OCI-LY1 (cell line): ENCODE results near the gene GPR155.

ENCODE experiments used
- EZH2 ChIP-seq: fragments of 200-600 bp; sonication (generic), shearing (Covaris generic); IDR thresholded peaks from 2 replicates; pipeline ENCODE4 v1.8.0; 2017; ENCODE audit warnings: borderline replicate concordance, mixed run types, mild to moderate bottlenecking, antibody characterized with exemption, low read length, moderate library complexity, mixed read lengths
- TF ChIP-seq, protein P1 (sequence below): fragments of 200-600 bp; sonication (generic), shearing (Covaris generic); IDR thresholded peaks from 2 replicates; pipeline ENCODE4 v1.5.1; 2017; ENCODE audit warnings: mild to moderate bottlenecking, antibody characterized with exemption, low read length, moderate library complexity, mixed read lengths

DNA sequence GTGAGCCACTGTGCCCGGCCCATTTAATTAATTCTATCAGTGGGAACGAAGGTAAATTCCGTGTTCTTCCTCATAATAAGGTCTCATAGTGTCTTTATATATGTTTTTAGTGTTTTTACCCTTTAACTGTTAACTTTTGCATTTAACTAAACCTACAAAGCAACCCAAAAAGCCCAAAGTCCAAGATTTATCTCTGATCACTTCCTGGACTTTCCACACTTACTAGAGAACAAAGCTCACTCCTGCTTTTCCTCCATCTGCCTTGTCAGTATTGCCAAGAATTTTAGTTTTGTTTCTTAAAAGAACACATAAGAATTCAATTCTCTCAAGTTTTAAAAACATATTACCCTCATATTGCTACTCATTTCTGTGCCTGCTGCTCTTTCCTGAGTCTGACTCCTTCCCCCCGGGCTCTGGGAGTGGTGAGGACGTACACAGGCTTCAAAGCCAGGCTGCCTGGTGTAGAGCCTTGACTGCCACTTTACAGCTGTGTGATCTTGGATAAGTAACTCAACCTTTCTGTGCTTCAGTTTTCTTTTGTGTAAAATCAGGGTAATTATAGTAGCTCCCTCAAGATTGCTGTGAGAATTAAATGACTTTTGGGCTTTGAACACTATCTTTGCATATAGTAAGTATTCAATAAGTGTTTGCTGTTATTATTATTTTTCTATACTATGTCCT, 24.9 kb upstream of the GPR155 start:
- TF ChIP-seq, protein P1, sequence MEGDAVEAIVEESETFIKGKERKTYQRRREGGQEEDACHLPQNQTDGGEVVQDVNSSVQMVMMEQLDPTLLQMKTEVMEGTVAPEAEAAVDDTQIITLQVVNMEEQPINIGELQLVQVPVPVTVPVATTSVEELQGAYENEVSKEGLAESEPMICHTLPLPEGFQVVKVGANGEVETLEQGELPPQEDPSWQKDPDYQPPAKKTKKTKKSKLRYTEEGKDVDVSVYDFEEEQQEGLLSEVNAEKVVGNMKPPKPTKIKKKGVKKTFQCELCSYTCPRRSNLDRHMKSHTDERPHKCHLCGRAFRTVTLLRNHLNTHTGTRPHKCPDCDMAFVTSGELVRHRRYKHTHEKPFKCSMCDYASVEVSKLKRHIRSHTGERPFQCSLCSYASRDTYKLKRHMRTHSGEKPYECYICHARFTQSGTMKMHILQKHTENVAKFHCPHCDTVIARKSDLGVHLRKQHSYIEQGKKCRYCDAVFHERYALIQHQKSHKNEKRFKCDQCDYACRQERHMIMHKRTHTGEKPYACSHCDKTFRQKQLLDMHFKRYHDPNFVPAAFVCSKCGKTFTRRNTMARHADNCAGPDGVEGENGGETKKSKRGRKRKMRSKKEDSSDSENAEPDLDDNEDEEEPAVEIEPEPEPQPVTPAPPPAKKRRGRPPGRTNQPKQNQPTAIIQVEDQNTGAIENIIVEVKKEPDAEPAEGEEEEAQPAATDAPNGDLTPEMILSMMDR: no peak
- no peak for TF ChIP-seq EZH2
